CD4-positive, alpha-beta T cell (primary cell): ENCODE data around the gene THRB. TPM values are rescaled to one million over a fixed set of nuclear protein-coding genes. Genes with fewer than 3 reads are reported as not detected.

Experiments
- ATAC-seq: fragments of 200-7000 bp; cut with Tn5 transposase; one replicate; pipeline ENCODE4 v1.10.0; 2022; ENCODE audit warnings: mild to moderate bottlenecking; ENCODE audit not compliant: poor library complexity
- CTCF ChIA-PET: fragments of 350-600 bp; sonication (Branson Sonifier 250); formaldehyde crosslinking; loops from one replicate; lab custom pipeline; 2021; ENCODE audit warnings: antibody characterized with exemption, inconsistent platforms; lab: Charles Lee
- POLR2A ChIA-PET: fragments of 350-600 bp; sonication (Branson Sonifier 250); formaldehyde crosslinking; loops from one replicate; lab custom pipeline; 2021; ENCODE audit warnings: antibody characterized with exemption, inconsistent platforms; lab: Charles Lee
- DNase-seq, 14 experiments: peaks; one replicate each; pipeline ENCODE4 v3.0.0-alpha.2; 2013 to 2020; ENCODE audit warnings: mixed read lengths in 2 of 14
- H3K27ac ChIP-seq, 2 donors: one replicate each; pipeline versions ENCODE4 v1.5.1 to v1.7.0; 2013; ENCODE audit warnings: low read length in 2 of 2, low read depth in 1 of 2, mild to moderate bottlenecking in 1 of 2
- H3K27me3 ChIP-seq, 2 experiments: 1 replicate in 1 of 2; 2 replicates in 1 of 2; pipeline versions ENCODE4 v1.6.1 to v1.7.0; 2013; ENCODE audit warnings: low read length in 2 of 2, control low read depth in 1 of 2, mild to moderate bottlenecking in 1 of 2, moderate library complexity in 1 of 2; ENCODE audit not compliant: insufficient read depth in 2 of 2, control insufficient read depth in 1 of 2
- H3K36me3 ChIP-seq: one replicate; pipeline ENCODE4 v1.6.1; 2013; ENCODE audit warnings: low read length, control low read depth; ENCODE audit not compliant: insufficient read depth
- H3K4me1 ChIP-seq: one replicate; pipeline ENCODE4 v1.6.1; 2013; ENCODE audit warnings: low read length, control low read depth; ENCODE audit not compliant: insufficient read depth
- H3K4me3 ChIP-seq: one replicate; pipeline ENCODE4 v1.5.1; 2013; ENCODE audit warnings: mild to moderate bottlenecking, low read length, moderate library complexity
- H3K9me3 ChIP-seq, 2 experiments: 1 replicate in 1 of 2; 2 replicates in 1 of 2; pipeline versions ENCODE4 v1.6.1 to v1.7.0; 2013; ENCODE audit warnings: low read length in 2 of 2, mild to moderate bottlenecking in 2 of 2, control low read depth in 1 of 2, moderate library complexity in 1 of 2; ENCODE audit not compliant: control insufficient read depth in 1 of 2, insufficient read depth in 1 of 2
- H3K27ac Mint-ChIP-seq: one replicate; pipeline ENCODE4 v1.8.0; 2020; ENCODE audit warnings: mixed read lengths
- H3K27me3 Mint-ChIP-seq: one replicate; pipeline ENCODE4 v1.8.0; 2021; ENCODE audit warnings: mixed read lengths
- H3K36me3 Mint-ChIP-seq: one replicate; pipeline ENCODE4 v1.8.0; 2021; ENCODE audit warnings: low read depth, mixed read lengths
- H3K4me1 Mint-ChIP-seq: one replicate; pipeline ENCODE4 v1.8.0; 2021; ENCODE audit warnings: low read depth, mixed read lengths
- H3K4me3 Mint-ChIP-seq: one replicate; pipeline ENCODE4 v1.8.0; 2020; ENCODE audit warnings: mild to moderate bottlenecking, mixed read lengths
- H3K9me3 Mint-ChIP-seq: one replicate; pipeline ENCODE4 v1.8.0; 2020; ENCODE audit warnings: mixed read lengths
- CTCF ChIP-seq: fragments of 200-600 bp; IDR thresholded peaks from one replicate; pipeline ENCODE4 v1.8.0; 2022; ENCODE audit warnings: antibody characterized with exemption, mild to moderate bottlenecking
- intact Hi-C, 2 experiments: fragments of 100-400 bp; cut with DNase I in 1 of 2; cut with micrococcal nuclease in 1 of 2; formaldehyde crosslinking; loops; one replicate each; pipeline versions ENCODE4 v1.15.1 to v1.9.0; 2023 to 2025; cut with DNase I, micrococcal nuclease
- total RNA-seq, 174 experiments: library from RNA in 2 of 174; stranded (reverse) in 2 of 174; gene quantifications; one replicate each; pipeline ENCODE4 v1.2.3 and lab custom pipeline; 2021 to 2026

THRB gene
- total RNA-seq, 2 experiments from 2014 or later, result not detected

DNA sequence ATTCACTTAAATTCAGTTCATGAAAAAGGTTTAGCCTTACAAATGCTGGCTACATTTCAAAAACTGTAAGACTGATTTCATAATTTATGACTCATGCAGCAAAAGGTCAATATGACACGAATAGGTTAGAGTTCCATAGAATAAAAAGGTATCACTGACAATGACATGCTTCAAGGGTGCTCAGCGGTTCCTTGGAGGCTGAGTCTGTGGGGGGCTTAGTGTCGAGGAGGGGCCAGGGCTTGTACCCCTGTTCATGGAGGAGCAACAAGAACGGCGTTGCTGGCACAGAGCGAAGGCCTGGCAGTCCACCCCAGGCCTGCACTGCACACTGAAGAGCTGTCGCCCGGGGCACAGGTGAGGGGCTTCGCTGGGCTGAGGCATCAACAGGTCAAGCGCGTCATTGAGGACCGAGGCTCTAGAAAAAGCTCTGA is 375.3 kb downstream of the THRB start:
- POLR2A ChIA-PET, result no interaction called here
- no peak overlapping the region for H3K27ac Mint-ChIP-seq
- Histone ChIP-seq H3K36me3 (no peaks in the 10 kb centered on the region), H3K27me3 (peaks cover 0 to 3% of the 10 kb centered on the region in 2 experiments), H3K4me3 (no peak overlapping the region), H3K4me1 (no peaks in the 10 kb centered on the region), H3K9me3 (no peaks in the 10 kb centered on the region), H3K27ac (no peak overlapping the region)
- no peak overlapping the region for H3K4me3 Mint-ChIP-seq
- intact Hi-C loops, result no loop called here
- no peak for ATAC-seq
- no peaks in the 10 kb centered on the region for H3K9me3 Mint-ChIP-seq
- CTCF ChIA-PET, result no interaction called here
- H3K36me3 Mint-ChIP-seq, result no peaks in the 10 kb centered on the region
- no peak for DNase-seq
- peaks cover 7% of the 10 kb centered on the region for H3K27me3 Mint-ChIP-seq
- no peak for TF ChIP-seq CTCF
- no peaks in the 10 kb centered on the region for H3K4me1 Mint-ChIP-seq

GRCh38 chr3:24117508-24117907 is 377.1 kb downstream of the THRB start:
- H3K4me1 Mint-ChIP-seq, result no peaks in the 10 kb centered on the region
- ChIA-PET POLR2A (no interaction called here), CTCF (no interaction called here)
- H3K27ac Mint-ChIP-seq, result no peak overlapping the region
- Histone ChIP-seq H3K4me3 (no peak overlapping the region), H3K36me3 (no peaks in the 10 kb centered on the region), H3K27ac (no peak overlapping the region), H3K27me3 (peaks cover 0 to 3% of the 10 kb centered on the region in 2 experiments), H3K4me1 (no peaks in the 10 kb centered on the region), H3K9me3 (no peaks in the 10 kb centered on the region)
- H3K27me3 Mint-ChIP-seq, result peaks cover 7% of the 10 kb centered on the region
- no peak overlapping the region for H3K4me3 Mint-ChIP-seq
- no peak for ATAC-seq
- H3K9me3 Mint-ChIP-seq, result no peaks in the 10 kb centered on the region
- no peak for TF ChIP-seq CTCF
- H3K36me3 Mint-ChIP-seq, result no peaks in the 10 kb centered on the region
- no peak for DNase-seq
- intact Hi-C loops, result no loop called here

DNA sequence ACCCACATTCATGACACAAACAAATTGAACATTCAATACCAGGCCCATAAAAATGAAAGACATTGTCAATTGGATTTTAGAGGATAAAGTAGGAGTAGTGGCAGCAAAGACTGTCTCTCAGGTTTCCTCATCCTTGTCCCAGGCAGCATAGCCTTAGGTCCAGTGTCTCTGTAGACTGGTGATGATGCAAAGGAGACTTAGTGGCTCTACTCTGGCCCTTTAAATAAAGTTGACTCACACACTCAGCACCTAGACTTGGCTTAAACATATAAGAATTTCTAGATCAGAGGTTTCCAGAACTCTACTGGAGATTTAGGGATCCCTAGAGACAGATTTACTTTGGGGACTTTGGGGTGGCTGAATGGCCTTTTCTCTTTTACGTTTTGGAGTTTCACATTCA is 382.9 kb downstream of the THRB start:
- no peak overlapping the region for H3K27ac Mint-ChIP-seq
- intact Hi-C loops, result no loop called here
- H3K27me3 Mint-ChIP-seq, result peaks cover 7% of the 10 kb centered on the region

More for the DNA sequence above, 382.9 kb downstream of the THRB start:
- ChIA-PET POLR2A (no interaction called here), CTCF (no interaction called here)
- Mint-ChIP-seq H3K9me3 (no peaks in the 10 kb centered on the region), H3K4me1 (no peaks in the 10 kb centered on the region), H3K36me3 (no peaks in the 10 kb centered on the region), H3K4me3 (no peak overlapping the region)
- H3K4me1 ChIP-seq, result no peaks in the 10 kb centered on the region
- DNase-seq (no peak), ATAC-seq (no peak)
- no peak overlapping the region for H3K27ac ChIP-seq
- no peak for TF ChIP-seq CTCF
- no peak overlapping the region for H3K4me3 ChIP-seq
- H3K9me3 ChIP-seq, result no peaks in the 10 kb centered on the region
- H3K36me3 ChIP-seq, result no peaks in the 10 kb centered on the region
- H3K27me3 ChIP-seq, result peaks cover 0 to 3% of the 10 kb centered on the region in 2 experiments
